ENCODE results near the gene COL4A3.
A peak's percentile ranks its signal among the peaks of the same experiment; 100 is the strongest.

COL4A3 gene

DNA sequence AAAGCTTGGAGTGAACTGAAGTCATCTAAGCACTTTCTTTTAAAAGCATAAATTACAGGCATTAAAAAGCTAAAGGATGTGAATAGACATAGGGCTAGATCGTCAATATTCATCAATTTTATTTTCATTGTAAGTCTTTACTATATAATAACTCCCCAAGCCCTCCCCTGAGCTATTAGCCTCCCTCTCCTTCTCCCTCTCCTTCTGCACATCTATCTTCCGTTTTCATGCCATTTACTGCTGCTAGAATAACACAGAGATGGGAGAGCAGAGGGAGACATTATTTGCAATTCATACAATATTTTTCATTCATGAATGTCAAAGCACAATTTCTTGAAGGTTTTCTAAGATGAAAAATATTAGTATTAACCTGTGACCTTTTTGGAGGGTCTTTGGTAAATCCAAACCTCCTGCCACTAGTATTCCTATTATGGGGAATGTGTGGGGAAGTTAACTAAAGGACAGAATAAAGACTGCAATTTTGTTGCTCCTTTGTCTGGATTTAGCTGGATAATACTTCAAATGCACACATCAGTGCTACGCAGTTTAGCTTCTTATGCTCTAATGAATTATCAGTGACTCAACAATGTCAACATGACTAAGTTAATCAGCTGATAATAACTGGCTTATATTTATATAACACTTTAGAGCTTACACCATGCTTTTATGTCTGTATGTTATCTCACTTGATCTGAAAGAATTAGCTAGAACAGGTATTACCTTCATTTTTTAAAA is 132.4 kb downstream of the COL4A3 start:
- no peak for DNase-seq

DNA sequence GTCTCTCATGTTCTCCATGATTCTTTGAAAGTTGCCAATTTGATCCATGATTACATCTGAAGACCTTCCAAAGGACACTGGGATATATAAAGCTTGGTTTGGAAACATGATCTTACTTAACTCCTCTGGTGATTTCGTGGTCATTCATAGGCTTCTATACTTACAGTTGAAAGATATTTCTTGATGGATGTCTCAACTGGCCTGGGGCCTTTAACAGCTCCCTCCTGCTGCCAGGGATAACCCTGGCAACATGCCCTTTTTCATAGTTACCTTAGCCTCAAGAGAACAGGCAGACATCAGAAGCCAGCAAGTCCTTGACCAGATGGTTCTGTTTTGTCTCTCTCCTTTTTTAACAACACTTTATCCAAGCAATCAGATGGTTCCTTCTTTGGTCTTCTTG is 137.1 kb downstream of the COL4A3 start:
- no peak for DNase-seq

DNA sequence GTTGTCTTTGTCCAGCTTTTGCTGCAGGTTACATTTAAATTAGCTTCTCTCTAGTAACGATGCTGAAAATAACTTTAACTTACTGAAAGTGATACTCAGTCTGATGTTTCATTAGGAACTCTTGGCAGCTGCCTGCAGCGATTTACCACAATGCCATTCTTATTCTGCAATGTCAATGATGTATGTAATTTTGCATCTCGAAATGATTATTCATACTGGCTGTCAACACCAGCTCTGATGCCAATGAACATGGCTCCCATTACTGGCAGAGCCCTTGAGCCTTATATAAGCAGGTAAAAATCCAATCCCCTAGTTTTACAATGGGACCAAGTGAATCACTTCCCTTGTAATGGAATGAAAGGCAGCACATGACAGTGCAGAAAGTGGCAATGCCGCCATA is 144.4 kb downstream of the COL4A3 start:
- no peak for DNase-seq

DNA sequence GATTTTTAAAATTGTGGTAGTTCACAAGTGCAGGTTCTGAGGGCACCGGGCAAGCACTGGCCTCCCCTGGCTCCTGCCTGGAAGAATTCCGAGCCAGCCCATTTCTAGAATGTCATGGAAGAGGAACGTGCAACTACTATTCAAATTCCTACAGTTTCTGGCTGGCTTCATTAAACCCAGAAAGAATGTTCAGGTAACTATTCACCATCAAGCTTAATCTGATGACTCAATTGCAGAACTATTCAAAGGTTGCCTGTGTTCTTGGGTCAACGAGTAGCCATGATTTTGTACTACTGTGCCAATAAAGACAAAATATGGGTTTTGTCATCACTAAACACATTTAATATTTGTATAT is 146.3 kb downstream of the COL4A3 start:
- DNase-seq = no peak

DNA sequence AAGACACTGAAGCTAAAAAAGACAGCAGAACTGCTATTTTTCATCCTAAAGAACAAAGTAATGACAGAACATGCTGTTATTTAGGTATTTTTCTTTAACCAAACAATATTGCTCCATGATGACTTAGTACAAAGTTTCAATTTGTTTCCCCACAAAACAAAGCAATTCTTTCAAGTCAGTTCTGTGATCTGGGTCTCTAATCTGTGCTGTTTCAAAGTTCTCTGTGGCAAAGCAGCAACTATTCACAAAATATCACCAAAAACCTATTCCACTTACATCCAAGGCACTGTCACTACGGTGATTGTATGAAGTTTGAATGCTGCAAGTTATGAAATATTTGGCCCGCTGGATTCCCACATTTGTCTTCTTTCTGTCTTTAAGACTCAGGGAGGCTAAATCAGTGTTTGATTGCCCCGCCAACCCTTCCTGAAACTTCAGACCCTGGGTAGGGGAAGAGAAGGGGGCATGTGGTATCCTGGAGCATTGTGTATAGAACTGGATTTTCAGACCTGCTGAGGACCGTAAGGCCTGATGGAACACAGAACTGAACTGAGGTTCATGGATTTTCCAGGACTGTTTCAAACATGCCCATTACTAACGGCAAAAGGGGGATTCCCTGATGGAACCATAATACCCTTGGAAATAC is 147.6 kb downstream of the COL4A3 start:
- DNase-seq = no peak

DNA sequence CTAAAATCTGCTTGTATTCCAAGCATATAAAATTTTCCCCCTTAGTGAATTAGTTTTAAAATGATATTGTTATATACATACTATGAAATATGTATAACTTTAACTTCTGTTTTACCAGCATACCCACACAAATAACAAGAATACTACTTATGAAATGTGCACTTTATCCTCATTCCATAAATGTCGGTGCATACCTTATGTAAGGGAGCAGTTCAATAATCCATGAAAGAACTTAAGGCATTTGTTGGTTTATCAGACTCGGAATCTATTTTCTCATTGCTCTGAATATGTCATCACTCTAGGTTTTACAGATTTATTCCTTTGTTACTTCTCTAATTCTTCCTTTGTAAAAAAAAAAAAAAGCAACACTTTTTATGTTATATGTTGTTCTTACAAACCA is 148.2 kb downstream of the COL4A3 start:
- no peak for DNase-seq

DNA sequence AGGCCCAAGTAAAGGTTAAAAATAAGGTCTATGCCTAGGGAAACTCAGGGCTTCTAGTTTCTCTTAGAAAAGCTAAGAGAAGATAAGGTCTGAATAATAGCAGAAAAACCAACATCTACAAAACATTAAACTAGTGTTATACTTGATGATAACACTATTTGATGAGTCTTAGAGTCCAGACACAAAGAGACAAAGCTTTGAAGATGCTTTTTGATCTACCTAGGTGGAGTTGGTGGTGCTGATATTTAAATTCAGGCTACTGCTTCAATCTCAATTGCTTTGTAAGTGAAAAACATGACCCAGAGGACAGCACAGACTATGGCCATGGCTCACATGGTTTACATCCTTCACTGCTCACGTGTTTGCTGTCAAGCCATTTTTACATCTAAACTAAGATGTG is 148.9 kb downstream of the COL4A3 start:
- DNase-seq = no peak

DNA sequence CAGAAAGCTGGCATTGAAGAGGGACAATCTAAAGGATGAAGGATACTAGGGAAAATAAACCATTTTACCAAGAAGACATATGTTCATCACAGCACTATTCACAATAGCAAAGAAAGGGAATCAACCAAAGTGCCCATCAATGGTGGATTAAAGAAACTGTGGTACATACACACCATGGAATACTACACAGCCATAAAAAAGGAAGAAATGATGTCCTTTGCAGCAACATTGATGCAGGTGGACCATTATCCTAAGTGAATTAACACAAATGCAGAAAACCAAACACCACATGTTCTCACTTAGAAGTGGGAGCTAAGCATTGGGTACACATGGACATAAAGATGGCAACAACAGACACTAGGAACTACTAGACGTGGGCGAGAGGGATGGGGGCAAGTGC is 153.4 kb downstream of the COL4A3 start:
- DNase-seq = no peak

DNA sequence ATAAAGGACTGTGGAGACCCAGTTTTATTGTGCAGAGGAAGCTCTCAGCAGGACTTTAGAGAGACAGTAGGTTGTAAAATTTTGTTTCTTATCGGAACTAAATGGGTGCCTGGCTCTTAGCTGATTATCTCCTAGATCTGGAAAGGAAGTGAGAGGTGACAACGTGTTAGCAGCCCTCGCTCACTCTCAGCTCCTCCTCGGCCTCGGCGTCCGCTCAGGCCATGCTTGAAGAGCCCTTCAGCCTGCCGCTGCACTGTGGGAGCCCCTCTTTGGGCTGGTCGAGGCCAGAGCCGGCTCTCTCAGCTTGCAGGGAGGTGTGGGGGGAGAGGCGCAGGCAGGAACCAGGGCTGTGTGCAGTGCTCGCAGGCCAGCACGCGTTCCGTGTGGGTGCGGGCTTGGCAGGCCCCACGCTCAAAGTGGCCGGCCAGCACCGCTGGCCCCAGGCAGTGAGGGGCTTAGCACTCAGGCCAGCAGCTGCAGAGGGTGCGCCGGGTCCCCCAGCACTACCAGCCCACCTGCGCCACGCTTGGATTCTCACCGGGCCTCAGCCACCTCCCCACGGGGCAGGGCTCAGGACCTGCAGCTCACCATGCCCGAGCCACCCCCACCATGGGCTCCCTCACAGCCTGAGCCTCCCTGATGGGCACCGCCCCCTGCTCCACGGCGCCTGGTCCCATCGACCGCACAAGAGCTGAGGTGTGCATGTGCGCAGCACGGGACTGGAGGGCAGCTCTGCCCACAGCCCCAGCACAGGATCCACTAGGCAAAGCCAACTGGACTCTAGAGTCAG is 156.1 kb downstream of the COL4A3 start:
- no peak for DNase-seq

DNA sequence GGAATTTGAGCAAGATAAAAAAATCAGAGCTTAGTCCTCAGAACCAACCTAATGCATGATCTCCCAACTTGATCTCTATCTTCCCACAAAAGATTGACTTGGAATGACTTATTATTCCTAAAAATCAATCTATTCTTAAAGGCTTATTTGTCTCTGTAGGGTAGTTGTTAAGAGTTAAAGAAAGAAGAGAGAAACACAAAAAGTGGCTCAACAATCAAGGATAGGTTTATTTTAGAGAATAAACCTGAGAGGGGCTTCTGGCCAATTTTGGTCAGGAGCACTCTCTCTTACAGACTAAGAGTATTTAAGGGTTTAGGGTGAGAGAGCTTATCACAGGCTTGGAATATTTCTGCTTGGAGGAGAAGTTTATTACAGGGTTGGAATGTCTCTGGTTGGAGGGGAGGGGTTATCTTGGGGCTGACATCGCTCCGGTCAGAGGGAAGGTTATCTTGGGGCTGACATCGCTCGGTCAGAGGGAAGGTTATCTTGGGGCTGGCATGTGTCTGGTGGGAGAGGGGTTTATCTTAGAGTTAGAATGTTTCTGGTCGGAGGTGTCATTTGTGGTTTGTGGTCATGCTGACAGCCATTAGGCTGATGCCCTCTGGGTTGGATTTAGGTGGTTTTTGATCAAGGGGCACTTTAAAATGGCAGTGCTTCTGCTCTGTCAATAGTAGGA is 158.2 kb downstream of the COL4A3 start:
- no peak for DNase-seq

DNA sequence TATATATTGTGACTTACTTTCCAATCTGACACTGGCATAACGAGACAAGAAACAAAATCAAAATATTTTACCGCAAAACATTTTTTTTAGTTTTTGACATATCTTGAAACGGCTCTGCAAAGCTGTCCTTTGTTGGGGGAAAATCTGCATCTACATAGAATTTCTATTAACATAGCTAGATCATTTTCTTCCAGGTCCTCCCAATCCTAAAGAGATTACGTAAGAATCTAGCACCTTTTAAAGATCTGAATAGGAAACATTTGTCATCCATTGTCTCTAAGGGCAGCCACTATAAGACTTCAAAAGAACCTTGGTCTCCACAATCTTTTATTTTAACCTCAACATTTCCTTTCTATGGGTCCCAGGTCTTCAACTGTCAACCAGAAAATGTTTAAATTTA is 159.4 kb downstream of the COL4A3 start:
- no peak for DNase-seq

DNA sequence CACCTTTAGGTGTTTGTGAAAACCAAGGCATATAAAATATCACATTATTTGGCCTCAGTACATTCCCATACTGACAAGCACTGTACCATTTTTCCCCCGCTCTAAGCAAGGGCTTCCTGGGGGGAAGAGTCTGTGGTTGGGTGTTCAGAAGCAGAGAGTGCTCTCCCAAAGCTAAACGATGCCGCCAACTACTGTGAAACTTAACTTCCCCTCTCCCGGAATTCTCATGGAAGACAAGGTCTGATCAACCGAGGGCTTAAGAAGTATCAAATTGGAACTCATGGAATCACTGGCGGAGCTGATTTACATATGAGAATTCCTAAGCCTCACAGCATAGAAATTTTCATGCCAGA is 160.2 kb downstream of the COL4A3 start:
- no peak for DNase-seq

DNA sequence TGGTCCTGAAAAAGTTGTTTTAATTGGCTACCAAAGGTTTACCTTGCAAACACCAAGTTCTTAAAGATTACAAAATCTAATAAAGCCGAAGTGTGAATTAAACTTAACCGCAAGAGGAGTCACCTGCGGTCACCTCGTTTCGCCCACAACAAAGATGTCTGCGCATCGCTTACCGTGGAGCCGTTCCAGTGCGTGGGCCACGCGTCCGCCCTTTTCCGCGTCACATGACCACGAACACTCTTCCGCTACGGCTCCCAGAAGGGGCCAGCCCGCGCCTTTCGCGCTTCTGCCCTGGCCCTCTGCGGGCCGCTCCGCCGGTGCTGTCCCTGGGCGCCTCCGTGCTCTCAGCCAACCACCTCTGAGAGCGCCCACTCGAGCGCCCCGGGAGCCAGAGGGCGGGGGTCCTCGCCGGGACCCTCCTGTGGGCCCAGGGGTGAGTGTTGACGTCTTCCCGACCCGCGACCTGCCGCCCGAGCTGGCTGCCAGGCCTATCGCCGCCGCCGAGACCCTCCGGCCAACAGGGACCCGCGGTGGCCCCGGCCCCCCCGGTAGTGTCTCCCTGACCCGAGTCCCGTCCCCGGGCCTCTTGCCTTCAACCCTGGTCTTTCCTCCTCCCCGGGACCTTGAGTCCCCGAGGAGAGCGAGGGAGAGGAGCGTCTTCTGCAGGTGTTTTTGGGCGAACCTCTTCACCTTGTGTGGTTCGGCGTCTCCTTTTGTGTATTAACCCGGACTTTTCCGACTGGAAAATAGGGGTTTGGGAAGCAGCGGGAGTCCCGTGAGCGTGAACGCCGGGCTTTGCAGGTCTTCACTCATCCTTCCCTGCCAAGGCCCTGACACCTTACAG is 160.8 kb downstream of the COL4A3 start, which contains the start of gene MFF:
Gene MFF (plus strand): TSS at position 257 of the 844 bp plus-strand sequence. CDS start 5,415 bp downstream, outside the sequence.
- DNase-seq = peak; percentile 71 to 90

DNA sequence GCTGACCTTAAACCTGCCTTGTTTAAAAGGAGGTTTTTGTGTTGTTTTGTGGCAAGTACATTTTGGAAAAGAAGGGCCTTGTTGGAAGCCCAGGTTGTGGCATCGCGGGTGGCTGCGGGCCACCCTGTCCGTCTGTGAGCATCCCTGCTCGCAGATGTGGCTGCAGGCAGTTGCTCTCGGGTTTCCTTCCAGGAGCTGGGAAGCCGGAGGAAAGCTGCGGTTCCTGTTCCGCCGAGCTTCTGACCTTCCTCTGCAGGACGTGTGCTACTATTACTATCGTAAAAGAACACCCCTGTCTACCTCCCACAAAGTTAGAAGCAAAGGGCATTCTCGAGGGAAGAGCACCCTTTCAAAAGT is 161.4 kb downstream of the COL4A3 start:
- no peak for DNase-seq

DNA sequence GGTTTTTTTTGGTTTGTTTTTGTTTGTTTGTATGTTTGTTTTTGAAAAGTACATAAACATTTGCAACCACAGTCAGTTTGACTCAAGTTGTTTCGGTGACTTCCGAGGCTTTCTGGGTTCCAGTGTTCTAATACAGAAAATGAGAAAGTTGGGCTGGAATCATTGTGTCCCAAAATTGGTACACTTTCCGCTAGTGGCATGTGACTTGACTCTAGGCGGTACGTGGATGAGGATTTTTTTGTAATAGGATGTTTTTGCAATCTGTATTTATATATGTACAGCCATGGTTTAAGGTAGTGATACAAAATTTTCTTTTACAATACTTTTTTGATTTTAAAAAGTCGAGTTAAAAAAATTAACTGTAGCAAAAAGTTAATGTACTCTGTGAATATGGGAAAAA is 162.4 kb downstream of the COL4A3 start:
- DNase-seq = no peak

DNA sequence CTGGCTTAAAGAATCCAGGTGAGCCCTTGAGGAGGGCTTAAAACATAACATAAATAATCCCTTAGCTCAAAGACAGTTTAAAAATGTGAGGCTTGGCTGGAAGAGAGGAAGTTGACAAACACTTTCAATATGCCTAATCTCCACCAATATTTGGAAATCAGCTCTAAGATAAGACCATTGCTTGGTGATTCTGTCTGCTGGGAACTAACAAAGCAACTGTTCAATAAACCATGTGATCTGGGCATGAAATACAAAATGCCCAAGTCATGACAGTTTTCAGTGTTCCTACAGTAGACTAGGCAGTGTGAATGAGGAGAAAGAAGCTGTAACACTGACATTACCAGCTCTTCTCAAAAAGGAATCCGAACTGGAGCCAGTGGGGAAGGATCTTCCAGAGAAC is 171.3 kb downstream of the COL4A3 start:
- no peak for DNase-seq

DNA sequence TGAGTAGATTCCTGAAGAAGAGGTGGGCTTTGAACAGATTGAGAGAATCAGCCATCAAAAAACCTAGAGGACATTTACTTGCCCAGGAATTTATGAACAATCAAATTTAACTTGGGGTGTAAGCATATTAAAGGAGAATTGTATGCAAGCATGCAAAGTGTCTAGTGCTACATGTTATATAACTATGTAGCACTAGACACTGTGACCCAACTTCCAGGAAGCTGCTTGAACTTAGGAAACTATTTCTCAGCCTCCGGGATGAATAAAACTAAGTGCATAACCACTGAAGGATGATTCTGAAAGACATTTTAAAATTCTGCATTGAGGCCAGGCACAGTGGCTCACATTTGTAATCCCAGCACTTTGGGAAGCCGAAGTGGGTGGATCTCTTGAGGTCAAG is 173.0 kb downstream of the COL4A3 start:
- DNase-seq = no peak

DNA sequence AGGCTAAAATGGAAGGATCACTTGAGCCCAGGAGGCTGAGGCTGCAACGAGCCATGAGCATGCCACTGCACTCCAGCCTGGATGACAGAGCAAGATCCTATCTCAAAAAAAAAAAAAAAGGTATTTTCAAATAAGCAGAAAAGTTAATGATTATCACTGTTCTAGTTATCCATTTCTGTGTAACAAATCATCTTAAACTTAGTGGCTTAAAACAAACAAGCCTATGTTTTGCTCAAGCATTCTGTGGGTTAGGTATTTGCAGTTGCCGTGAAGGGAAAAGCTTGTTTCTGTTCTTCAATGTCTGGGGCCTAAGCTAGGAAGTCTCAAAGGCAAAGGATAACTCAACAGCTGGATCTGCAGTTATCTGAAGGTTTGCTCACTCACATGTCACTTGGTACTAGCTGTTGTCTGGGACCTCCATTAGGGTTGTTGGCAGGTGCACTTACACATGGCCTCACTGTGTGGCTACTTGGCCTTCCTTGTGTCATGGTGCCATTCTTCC is 174.7 kb downstream of the COL4A3 start:
- DNase-seq = no peak

DNA sequence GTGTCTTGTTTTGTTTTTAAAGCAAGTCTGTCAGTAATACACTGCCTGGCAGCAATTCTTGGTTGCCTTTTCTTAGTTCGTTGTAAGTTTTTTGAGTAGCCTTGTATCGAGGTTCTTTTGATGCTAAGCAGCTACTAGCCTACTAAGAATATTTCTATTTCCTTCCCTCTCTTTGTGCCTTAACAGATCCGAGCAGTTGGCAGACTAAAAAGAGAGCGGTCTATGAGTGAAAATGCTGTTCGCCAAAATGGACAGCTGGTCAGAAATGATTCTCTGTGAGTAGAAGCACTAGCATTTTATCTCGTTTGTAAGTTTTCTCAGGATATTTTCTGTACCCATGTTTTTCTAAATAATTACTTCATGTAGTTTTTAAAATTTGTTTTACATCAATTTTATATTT is 175.7 kb downstream of the COL4A3 start:
- DNase-seq = no peak

DNA sequence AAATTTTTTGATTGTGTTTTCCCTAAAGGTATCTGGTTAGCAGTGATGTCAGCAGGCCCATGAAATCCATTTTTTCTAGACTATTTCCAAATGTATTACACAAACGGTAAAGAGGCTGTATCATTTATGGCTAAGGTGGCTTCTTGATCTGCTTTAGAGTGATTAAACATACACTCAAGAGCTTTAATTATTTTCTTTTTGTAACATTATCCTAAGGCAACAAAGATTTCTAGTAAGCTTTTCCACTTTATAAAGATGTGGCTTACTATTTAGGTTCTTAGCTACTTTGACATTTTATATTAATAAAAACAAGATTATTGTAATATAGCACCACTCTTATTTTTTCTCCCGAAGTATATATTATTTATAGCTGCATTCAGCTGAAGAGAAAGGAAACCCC is 177.1 kb downstream of the COL4A3 start:
- DNase-seq = no peak

DNA sequence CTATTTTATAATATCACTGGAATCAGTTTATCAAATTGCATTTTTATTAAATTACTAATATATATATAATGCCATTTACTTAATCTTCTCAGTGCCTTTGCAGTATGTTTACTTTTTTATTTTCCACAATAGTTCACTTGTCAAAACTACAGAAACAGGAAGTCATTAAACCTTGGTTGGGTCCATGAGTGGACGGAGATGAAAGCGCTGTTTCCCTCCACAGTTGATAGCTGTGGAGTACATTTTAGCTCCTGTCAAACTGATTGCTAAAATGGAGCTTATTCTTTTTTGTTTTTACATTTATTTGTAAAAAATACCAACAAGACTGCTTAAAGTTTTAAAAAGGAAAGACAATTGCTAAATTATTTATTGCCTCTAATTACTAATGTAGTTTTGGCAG is 179.8 kb downstream of the COL4A3 start:
- no peak for DNase-seq

DNA sequence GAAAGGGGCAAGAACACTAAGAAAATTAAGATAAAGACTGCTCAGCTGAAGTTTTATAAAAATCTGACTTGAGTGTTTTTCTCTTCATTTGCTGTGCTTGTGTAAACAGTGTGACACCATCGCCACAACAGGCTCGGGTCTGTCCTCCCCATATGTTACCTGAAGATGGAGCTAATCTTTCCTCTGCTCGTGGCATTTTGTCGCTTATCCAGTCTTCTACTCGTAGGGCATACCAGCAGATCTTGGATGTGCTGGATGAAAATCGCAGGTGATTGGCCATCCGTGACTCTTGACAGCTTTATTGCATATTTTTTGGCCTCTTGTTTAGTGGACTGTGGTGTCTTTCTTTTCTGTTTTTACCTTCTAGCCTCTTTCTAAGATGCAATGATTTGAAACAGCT is 182.7 kb downstream of the COL4A3 start:
- DNase-seq = no peak

DNA sequence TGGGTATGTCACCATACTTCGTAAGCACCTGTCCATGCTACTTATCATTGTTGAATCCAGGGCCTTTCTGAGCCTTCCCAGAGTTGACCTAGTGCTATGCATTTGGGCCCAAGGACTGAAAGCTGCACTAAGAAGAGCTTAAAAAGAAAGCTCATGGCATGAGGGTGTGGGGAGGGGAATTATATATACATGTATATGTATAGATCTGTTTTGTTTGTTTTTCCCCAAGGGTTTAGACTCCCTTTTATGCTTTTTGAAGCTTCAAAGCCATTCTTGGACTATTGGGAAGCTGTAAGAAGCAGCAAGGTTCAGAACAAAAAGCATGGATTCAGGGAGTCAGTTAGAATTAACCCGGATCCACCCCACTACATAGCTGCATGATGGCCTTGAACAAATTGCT is 183.9 kb downstream of the COL4A3 start:
- no peak for DNase-seq
